HEK293T (cell line): Measurements from ENCODE around the gene ARID4B.
"Not testable (repeated sequence)": the region's sequence is repeated elsewhere in the genome, so short reads cannot be mapped to it uniquely, and the experiment has no call there.

Experiments used
- CTCF ChIA-PET: fragments of 350-600 bp; formaldehyde crosslinking; extraction: SDS; loops from one replicate; lab custom pipeline; 2021; ENCODE audit warnings: antibody characterized with exemption, inconsistent platforms; lab: Yijun Ruan, JAX
- POLR2A ChIA-PET: fragments of 350-600 bp; formaldehyde crosslinking; extraction: SDS; loops from one replicate; lab custom pipeline; 2020; ENCODE audit warnings: antibody characterized with exemption, inconsistent platforms; lab: Yijun Ruan, JAX
- DNase-seq: peaks from one replicate; pipeline ENCODE4 v3.0.0; 2012; ENCODE audit warnings: mixed read lengths; ENCODE audit errors: extremely low spot score
- ARNT ChIP-seq: fragments of 450-650 bp; IDR thresholded peaks from 2 replicates; pipeline ENCODE4 v1.6.1; 2017; ENCODE audit warnings: mild to moderate bottlenecking
- BHLHE40 ChIP-seq: fragments of 450-650 bp; IDR thresholded peaks from 2 replicates; pipeline ENCODE4 v1.6.1; 2016; ENCODE audit warnings: mild to moderate bottlenecking, moderate library complexity, borderline replicate concordance
- CTBP1 ChIP-seq: fragments of 450-650 bp; IDR thresholded peaks from 2 replicates; pipeline ENCODE4 v1.6.1; 2016; ENCODE audit warnings: borderline replicate concordance
- ELF4 ChIP-seq: fragments of 450-650 bp; IDR thresholded peaks from 2 replicates; pipeline ENCODE4 v1.6.1; 2017; ENCODE audit warnings: antibody characterized with exemption
- FOXA1 ChIP-seq: fragments of 450-650 bp; IDR thresholded peaks from 2 replicates; pipeline ENCODE4 v1.6.1; 2016; ENCODE audit warnings: mild to moderate bottlenecking
- FOXK2 ChIP-seq: fragments of 450-650 bp; IDR thresholded peaks from 2 replicates; pipeline ENCODE4 v1.6.1; 2016; ENCODE audit warnings: mild to moderate bottlenecking
- FOXM1 ChIP-seq: fragments of 450-650 bp; IDR thresholded peaks from 2 replicates; pipeline ENCODE4 v1.6.1; 2017; ENCODE audit warnings: mild to moderate bottlenecking, borderline replicate concordance
- HDGF ChIP-seq: fragments of 450-650 bp; IDR thresholded peaks from 2 replicates; pipeline ENCODE4 v1.6.1; 2017; ENCODE audit warnings: antibody characterized with exemption, borderline replicate concordance
- L3MBTL2 ChIP-seq: fragments of 450-650 bp; conservative IDR thresholded peaks from 2 replicates; pipeline ENCODE4 v1.6.1; 2016; ENCODE audit warnings: mild to moderate bottlenecking
- LEF1 ChIP-seq: fragments of 450-650 bp; IDR thresholded peaks from 2 replicates; pipeline ENCODE4 v1.6.1; 2017; ENCODE audit warnings: mild to moderate bottlenecking, borderline replicate concordance
- NFRKB ChIP-seq: fragments of 450-650 bp; IDR thresholded peaks from 2 replicates; pipeline ENCODE4 v1.6.1; 2016; ENCODE audit warnings: mild to moderate bottlenecking, moderate library complexity
- SP1 ChIP-seq: fragments of 450-650 bp; IDR thresholded peaks from 2 replicates; pipeline ENCODE4 v1.6.1; 2017
- SUZ12 ChIP-seq: fragments of 450-650 bp; IDR thresholded peaks from 2 replicates; pipeline ENCODE4 v1.6.1; 2016; ENCODE audit warnings: mild to moderate bottlenecking
- TARDBP ChIP-seq: fragments of 450-650 bp; IDR thresholded peaks from 2 replicates; pipeline ENCODE4 v1.6.1; 2016
- ZNF384 ChIP-seq: fragments of 450-650 bp; IDR thresholded peaks from 2 replicates; pipeline ENCODE4 v1.6.1; 2016
- TF ChIP-seq, protein P1 (sequence below): fragments of 450-650 bp; IDR thresholded peaks from 2 replicates; pipeline ENCODE4 v1.6.1; 2016

Gene ARID4B

DNA sequence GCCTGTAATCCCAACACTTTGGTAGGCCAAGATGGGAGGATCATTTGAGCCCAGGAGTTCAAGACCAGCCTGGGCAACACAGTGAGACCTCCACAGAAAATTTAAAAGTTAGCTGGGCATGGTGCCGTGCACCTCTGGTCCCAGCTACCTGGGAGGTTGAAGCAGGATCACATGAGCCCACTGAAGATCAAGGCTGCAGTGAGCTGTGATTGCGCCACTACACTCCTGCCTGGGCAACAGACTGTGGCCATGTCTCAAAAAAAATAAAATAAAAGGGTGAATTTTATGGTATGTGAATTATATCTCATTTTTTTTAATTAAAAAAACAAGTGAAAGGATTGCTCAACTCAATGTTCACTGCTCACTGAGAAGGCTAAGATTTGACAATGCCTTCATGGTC, 8.7 kb downstream of the ARID4B start:
- ChIA-PET POLR2A (interaction anchor here (0.7 kb wide), 1 partner anchor 48 kb away, joined by 3 read pairs; the partner anchor contains the start of gene TBCE), CTCF (no interaction called here)
- TF ChIP-seq ARNT (no peak), FOXA1 (no peak)
- no peak for DNase-seq

DNA sequence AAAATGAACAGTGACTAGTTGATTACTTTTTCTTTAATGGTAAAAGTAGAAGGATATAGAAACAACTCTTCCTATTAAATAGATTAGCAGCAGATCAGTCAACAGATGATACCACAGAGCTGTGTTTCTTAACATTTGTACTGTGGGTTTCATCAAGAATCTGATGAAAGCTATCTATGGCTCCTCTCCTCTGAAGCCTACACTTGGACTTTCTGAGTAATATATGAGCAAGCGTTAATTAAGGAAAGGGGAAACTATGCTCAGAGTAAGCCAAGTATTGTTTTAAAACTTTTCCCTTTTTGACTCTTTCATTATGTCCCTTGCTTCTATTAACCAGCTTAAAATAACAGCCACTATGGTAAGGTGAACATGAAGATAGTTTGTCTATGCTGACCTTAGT, 10.8 kb downstream of the ARID4B start:
- DNase-seq = no peak
- POLR2A ChIA-PET = interaction anchor here (1.2 kb wide), 1 partner anchor 12 kb away, joined by 7 read pairs; the partner anchor contains the start of gene GGPS1
- TF ChIP-seq HDGF (no peak), L3MBTL2 (no peak), TARDBP (no peak), FOXK2 (no peak), ZNF384 (no peak), LEF1 (no peak), FOXM1 (no peak), ELF4 (no peak), NFRKB (no peak), SUZ12 (no peak)
- CTCF ChIA-PET = no interaction called here

DNA sequence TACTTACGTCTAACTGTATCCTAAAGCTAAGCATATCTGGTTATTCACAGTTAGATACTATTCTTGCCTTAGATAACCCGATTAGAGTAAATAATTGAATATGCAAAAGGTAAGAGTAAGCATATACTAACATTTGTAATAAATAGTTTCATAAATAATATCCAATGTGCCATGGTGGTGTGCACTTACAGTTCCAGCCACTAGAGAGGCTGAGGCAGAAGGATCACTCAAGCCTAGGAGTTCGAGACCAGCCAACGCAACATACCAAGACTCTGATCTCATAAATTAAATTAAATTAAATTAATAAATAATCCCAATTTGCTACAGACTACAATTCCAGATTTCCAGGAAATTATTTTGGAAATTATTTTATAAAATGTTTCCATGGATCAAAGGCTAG, 12.2 kb downstream of the ARID4B start:
- 0 out of 2 replicates have a peak, but pooled peaks have one; percentile 18 for TF ChIP-seq ELF4
- TF ChIP-seq CTBP1 = no peak
- ChIA-PET CTCF (interaction anchor here (0.6 kb wide), 1 partner anchor 10 kb away, joined by 3 read pairs; no protein-coding TSS in a partner anchor), POLR2A (no interaction called here)
- no peak for DNase-seq

DNA sequence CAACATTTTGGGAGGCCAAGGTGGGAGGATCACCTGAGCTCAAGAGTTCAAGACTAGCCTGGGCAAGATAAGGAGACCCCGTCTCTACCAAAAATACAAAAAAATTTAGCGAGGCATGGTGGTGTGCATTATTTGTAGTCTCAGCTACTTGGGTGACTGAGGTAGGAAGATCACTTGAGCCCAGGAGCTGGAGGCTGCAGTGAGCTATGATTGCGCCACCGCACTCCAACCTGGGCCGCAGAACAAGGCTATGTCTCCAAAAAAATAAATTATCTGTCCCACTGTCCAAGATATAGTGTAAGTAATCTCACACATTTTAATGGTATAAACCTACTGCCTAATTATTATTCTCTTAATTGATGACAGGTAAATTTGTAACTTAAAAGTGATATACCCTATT, 12.8 kb downstream of the ARID4B start:
- ChIA-PET CTCF (interaction anchor here (0.6 kb wide), 1 partner anchor 10 kb away, joined by 3 read pairs; no protein-coding TSS in a partner anchor), POLR2A (interaction anchor here (1.1 kb wide), 1 partner anchor 13 kb away, joined by 3 read pairs; the partner anchor contains the start of genes ARID4B and GGPS1)
- no peak for DNase-seq
- TF ChIP-seq SP1 (no peak), ELF4 (no peak), ZNF384 (no peak), FOXM1 (no peak), CTBP1 (no peak), NFRKB (no peak), FOXK2 (no peak), L3MBTL2 (no peak), FOXA1 (no peak), TARDBP (no peak), LEF1 (no peak), HDGF (no peak), ARNT (no peak), SUZ12 (no peak)
- TF ChIP-seq, protein P1, sequence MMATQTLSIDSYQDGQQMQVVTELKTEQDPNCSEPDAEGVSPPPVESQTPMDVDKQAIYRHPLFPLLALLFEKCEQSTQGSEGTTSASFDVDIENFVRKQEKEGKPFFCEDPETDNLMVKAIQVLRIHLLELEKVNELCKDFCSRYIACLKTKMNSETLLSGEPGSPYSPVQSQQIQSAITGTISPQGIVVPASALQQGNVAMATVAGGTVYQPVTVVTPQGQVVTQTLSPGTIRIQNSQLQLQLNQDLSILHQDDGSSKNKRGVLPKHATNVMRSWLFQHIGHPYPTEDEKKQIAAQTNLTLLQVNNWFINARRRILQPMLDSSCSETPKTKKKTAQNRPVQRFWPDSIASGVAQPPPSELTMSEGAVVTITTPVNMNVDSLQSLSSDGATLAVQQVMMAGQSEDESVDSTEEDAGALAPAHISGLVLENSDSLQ = no peak

DNA sequence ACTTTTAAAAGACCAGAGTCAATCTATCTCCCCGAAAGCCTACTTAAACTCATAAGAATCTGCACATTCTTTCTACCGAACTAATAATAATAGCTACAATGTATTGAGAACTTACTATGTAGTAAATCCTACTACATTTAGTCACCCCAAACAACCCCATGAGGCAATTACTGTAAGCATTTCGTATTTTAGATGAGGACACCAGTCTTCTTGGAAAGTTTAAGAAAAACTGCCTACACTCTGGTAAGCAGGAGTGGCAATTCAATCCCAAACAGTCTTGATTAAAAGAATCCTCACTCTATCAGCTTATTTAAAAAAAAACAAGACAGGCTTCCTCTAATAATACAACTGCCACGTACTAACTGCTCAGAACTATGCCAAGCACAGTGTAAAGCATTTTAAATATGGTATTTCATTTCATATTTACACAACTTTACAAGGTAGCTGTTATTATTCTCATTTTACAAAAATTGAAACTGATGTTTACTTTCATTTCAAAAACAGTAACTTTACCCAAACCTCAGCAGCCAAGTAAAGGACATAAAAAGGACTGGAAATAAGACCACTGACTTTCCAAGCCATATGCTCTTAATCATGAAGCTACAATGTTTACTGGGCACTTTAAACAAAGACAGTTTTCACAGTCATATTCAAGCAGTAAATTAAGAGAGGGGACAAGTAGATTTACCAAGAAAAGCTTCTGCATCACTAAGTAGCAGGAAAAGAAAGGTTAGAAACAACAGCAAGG, 13.9 kb downstream of the ARID4B start:
- CTCF ChIA-PET = interaction anchor here (0.7 to 1.5 kb wide), 3 partner anchors 9 to 1461 kb away, joined by 3 to 5 read pairs (median 4); no protein-coding TSS in a partner anchor
- DNase-seq = no peak
- POLR2A ChIA-PET = interaction anchor here (0.9 to 1.7 kb wide), 3 partner anchors 13 to 14 kb away, joined by 3 to 9 read pairs (median 3); partner anchors contain the start of genes ARID4B and GGPS1
- TF ChIP-seq NFRKB (no peak), FOXM1 (peak; percentile 19; the same call in 1 of the 2 replicates)
- TF ChIP-seq, protein P1 = peak; percentile 44; the same call in 1 of the 2 replicates

DNA sequence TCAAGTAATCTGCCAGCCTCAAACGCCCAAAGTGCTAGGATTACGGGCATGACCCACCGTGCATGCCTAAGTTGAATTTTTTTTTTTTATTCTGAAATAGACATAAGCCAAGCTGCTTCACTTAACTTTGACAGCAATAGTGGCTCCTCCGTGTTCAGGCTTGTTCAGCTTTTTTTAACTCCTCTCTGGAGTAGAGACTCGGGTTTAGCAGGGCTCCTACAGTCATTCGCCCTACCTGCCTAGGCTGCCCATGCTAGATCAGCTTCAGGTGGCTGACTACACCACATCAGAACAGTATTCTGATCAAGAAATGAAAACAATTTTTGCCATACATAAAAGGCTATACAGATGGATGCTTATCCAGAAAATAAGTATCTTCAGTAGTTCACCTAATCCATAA, 14.7 kb downstream of the ARID4B start:
- CTCF ChIA-PET = interaction anchor here (1.5 kb wide), 1 partner anchor 104 kb away, joined by 5 read pairs; no protein-coding TSS in a partner anchor
- TF ChIP-seq, protein P1 = no peak
- TF ChIP-seq HDGF = no peak
- TF ChIP-seq ZNF384 = no peak
- TF ChIP-seq TARDBP = no peak
- no peak for TF ChIP-seq SUZ12
- no peak for TF ChIP-seq ELF4
- no peak for TF ChIP-seq FOXA1
- no peak for TF ChIP-seq BHLHE40
- TF ChIP-seq L3MBTL2 = no peak
- no peak for TF ChIP-seq ARNT
- TF ChIP-seq SP1 = no peak
- no peak for TF ChIP-seq LEF1
- TF ChIP-seq NFRKB = no peak
- no peak for TF ChIP-seq FOXK2
- TF ChIP-seq CTBP1 = no peak
- TF ChIP-seq FOXM1 = no peak
- POLR2A ChIA-PET = interaction anchor here (1.1 to 1.7 kb wide), 3 partner anchors 14 to 54 kb away, joined by 3 to 9 read pairs (median 3); partner anchors contain the start of genes ARID4B, GGPS1 and TBCE
- no peak for DNase-seq

DNA sequence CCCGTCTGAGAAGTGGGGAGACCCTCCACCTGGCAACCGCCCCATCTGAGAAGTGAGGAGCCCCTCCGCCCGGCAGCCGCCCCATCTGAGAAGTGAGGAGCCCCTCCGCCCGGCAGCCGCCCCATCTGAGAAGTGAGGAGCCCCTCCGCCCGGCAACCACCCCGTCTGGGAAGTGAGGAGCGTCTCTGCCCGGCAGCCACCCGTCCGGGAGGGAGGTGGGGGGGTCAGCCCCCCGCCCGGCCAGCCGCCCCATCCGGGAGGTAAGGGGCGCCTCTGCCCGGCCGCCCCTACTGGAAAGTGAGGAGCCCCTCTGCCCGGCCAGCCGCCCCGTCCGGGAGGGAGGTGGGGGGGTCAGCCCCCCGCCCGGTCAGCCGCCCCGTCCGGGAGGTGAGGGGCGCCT, 18.8 kb downstream of the ARID4B start:
- DNase-seq, POLR2A ChIA-PET, CTCF ChIA-PET: not testable (repeated sequence)
